Endothelial cell of umbilical vein (primary cell): ENCODE results near the gene EPDR1. TPM values are rescaled to one million over a fixed set of nuclear protein-coding genes. Genes with fewer than 3 reads are reported as not detected.
A peak's percentile ranks its signal among the peaks of the same experiment; 100 is the strongest.

Experiments used
- BruUV-seq: library from RNA; stranded (reverse); fragments of 400-500 nt; replicated peaks from 2 replicates; lab custom pipeline; 2021; lab: Mats Ljungman, UMichigan
- CTCF ChIA-PET: fragments of 300-600, 350-600 bp; sonication (Branson Sonifier 250); formaldehyde crosslinking; loops from one replicate; lab custom pipeline; 2021; ENCODE audit warnings: antibody characterized with exemption, inconsistent platforms; lab: Charles Lee
- POLR2A ChIA-PET: fragments of 300-600, 350-600 bp; sonication (Branson Sonifier 250); formaldehyde crosslinking; loops from one replicate; lab custom pipeline; 2021; ENCODE audit warnings: antibody characterized with exemption, inconsistent platforms; lab: Charles Lee
- DNase-seq: peaks from one replicate; pipeline ENCODE4 v3.0.0-alpha.2; 2011; ENCODE audit warnings: low read depth, low spot score
- FAIRE-seq: peaks from 2 replicates; lab custom pipeline; 2011; peaks lifted over from hg19 to GRCh38; lab: Jason Lieb, UNC
- H2AFZ ChIP-seq: 2 replicates; pipeline ENCODE4 v1.6.0; 2012; ENCODE audit warnings: low read depth, low read length, control low read depth, inconsistent platforms
- H3K27ac ChIP-seq: 2 replicates; pipeline ENCODE4 v1.5.1; 2011; ENCODE audit warnings: low read depth, mild to moderate bottlenecking, control low read depth, low read length, moderate library complexity; ENCODE audit not compliant: insufficient read depth
- H3K27me3 ChIP-seq, 2 experiments: 2 replicates each; pipeline versions ENCODE4 v1.6.0 to v1.6.1; 2011; ENCODE audit warnings: low read length in 2 of 2, mixed read lengths in 1 of 2; ENCODE audit not compliant: control insufficient read depth in 2 of 2, insufficient read depth in 2 of 2
- H3K36me3 ChIP-seq, 2 experiments: 2 replicates in 1 of 2; 3 replicates in 1 of 2; pipeline ENCODE4 v1.5.1; 2011; ENCODE audit warnings: low read length in 2 of 2, mild to moderate bottlenecking in 1 of 2, moderate library complexity in 1 of 2; ENCODE audit not compliant: control insufficient read depth in 2 of 2, insufficient read depth in 2 of 2; ENCODE audit errors: extremely low read depth in 1 of 2
- H3K4me1 ChIP-seq: 3 replicates; pipeline ENCODE4 v1.5.1; 2011; ENCODE audit warnings: mild to moderate bottlenecking, low read length; ENCODE audit not compliant: control insufficient read depth, insufficient read depth; ENCODE audit errors: extremely low read depth
- H3K4me2 ChIP-seq: 2 replicates; pipeline ENCODE4 v1.6.1; 2011; ENCODE audit warnings: low read length, control low read depth, mixed read lengths; ENCODE audit not compliant: insufficient read depth
- H3K4me3 ChIP-seq, 3 experiments: fragments of 200-600 bp in 1 of 3; sonication (generic), shearing (Covaris generic) in 1 of 3; replicated peaks in 1 of 3; 2 replicates each; pipeline ENCODE4 v1.5.1; 2011 to 2016; ENCODE audit warnings: control low read depth in 3 of 3, low read length in 3 of 3, mild to moderate bottlenecking in 2 of 3, inconsistent platforms in 1 of 3, low read depth in 1 of 3, moderate library complexity in 1 of 3; ENCODE audit not compliant: insufficient read depth in 1 of 3
- H3K79me2 ChIP-seq: 2 replicates; pipeline ENCODE4 v1.6.0; 2012; ENCODE audit warnings: low read length, inconsistent platforms; ENCODE audit not compliant: control insufficient read depth, insufficient read depth
- H3K9ac ChIP-seq: replicated peaks from 2 replicates; pipeline ENCODE3; 2011; ENCODE audit warnings: low read length, control low read depth; ENCODE audit not compliant: insufficient read depth; ENCODE audit errors: extremely low read depth
- H3K9me1 ChIP-seq: replicated peaks from 3 replicates; pipeline ENCODE4 v1.6.0; 2011; ENCODE audit warnings: mild to moderate bottlenecking, low read length; ENCODE audit not compliant: control insufficient read depth, insufficient read depth; ENCODE audit errors: extremely low read depth
- H3K9me3 ChIP-seq: replicated peaks from 2 replicates; pipeline ENCODE4 v1.5.1; 2012; ENCODE audit warnings: low read length, inconsistent platforms; ENCODE audit not compliant: control insufficient read depth, insufficient read depth
- H4K20me1 ChIP-seq: replicated peaks from 2 replicates; pipeline ENCODE3; 2011; ENCODE audit warnings: mild to moderate bottlenecking, low read length; ENCODE audit not compliant: control insufficient read depth, insufficient read depth; ENCODE audit errors: extremely low read depth
- EZH2 ChIP-seq: IDR thresholded peaks from 2 replicates; pipeline ENCODE4 v1.6.1; 2012; ENCODE audit warnings: borderline replicate concordance, low read depth, mild to moderate bottlenecking, moderate library complexity, low read length, inconsistent platforms; ENCODE audit not compliant: severe bottlenecking
- FOS ChIP-seq: IDR thresholded peaks from 2 replicates; pipeline ENCODE4 v1.6.1; 2011; ENCODE audit warnings: mild to moderate bottlenecking, low read length, moderate library complexity, borderline replicate concordance; ENCODE audit not compliant: insufficient read depth
- JUN ChIP-seq: IDR thresholded peaks from 2 replicates; pipeline ENCODE4 v1.6.1; 2011; ENCODE audit warnings: borderline replicate concordance, low read depth; ENCODE audit not compliant: insufficient read length, insufficient read depth
- POLR2A ChIP-seq: IDR thresholded peaks from 2 replicates; pipeline ENCODE4 v1.6.1; 2012; ENCODE audit warnings: low read depth, mild to moderate bottlenecking, control low read depth, low read length
- dilution Hi-C: fragments of 300-500 bp; cut with MboI; formaldehyde crosslinking; loops from one replicate; pipeline ENCODE4 v1.15.0; 2019; ENCODE audit warnings: low sequenced_read_pairs; ENCODE audit not compliant: extremely low pct_ligation_motif_present
- intact Hi-C: fragments of 100-400 bp; cut with micrococcal nuclease; formaldehyde crosslinking; loops from one replicate; pipeline ENCODE4 v1.10.0; 2022
- polyA plus RNA-seq, 4 experiments: library from polyadenylated mRNA; depleted of rRNA in 3 of 4; stranded (reverse) in 3 of 4; unstranded in 1 of 4; fragments of >200 nt; gene quantifications; 2 replicates each; pipeline versions ENCODE4 v1.2.1 to v1.2.3, GENCODE V29; 2011 to 2012; ENCODE audit warnings: missing spikeins in 1 of 4
- total RNA-seq: library from RNA; stranded (reverse); gene quantifications from 2 replicates; pipeline ENCODE4 v1.2.3, GENCODE V29; 2021
- TF ChIP-seq, protein P1 (sequence below), 2 donors: IDR thresholded peaks; 1 replicate in 1 of 2; 2 replicates in 1 of 2; pipeline ENCODE4 v1.5.1; 2011; ENCODE audit warnings: low read length in 2 of 2, mild to moderate bottlenecking in 2 of 2, moderate library complexity in 2 of 2, control low read depth in 1 of 2, inconsistent platforms in 1 of 2, low read depth in 1 of 2; ENCODE audit not compliant: insufficient read depth in 1 of 2; ENCODE audit errors: extremely low read depth in 1 of 2

The EPDR1 gene
- total and polyA plus RNA-seq, 2 donors (not counting 3 experiments of a cell fraction or from before 2014, with no cell fraction given): 0.40 to 0.66 TPM

DNA sequence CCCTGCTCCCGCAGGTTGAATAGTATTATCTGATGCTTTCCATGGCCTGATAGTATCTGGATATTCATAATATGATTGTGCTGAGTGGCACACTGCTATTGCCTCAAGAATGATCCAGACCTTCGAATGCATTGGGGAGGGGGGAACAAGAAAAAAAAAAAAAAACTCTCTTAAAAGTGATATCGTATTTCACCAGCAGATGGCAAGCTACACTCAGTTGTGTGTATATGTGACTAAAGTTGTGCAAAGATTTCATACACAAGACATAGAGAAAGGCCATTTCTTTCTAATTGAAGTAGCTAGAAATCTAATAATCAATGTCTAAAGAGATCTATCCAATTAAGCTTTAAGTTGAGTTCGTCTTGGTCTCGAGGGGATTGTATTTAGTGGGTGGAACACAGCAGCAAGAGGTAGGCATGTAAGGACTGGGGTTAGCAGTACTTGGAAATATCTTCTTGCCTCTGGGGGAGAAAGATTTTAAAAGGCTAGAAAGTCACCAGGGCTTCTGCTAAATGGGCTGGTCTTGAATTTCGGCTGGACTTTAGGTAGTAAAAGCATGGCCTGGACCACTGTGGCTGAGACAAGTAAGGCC lies 19.1 kb upstream of the EPDR1 start:
- DNase-seq (peak; percentile 52), FAIRE-seq (no peak)
- Histone ChIP-seq H3K9me1 (no peaks in the 10 kb centered on the region), H3K4me1 (no peaks in the 10 kb centered on the region), H3K4me2 (no peak overlapping the region), H3K36me3 (no peaks in the 10 kb centered on the region), H4K20me1 (no peaks in the 10 kb centered on the region), H3K9me3 (no peaks in the 10 kb centered on the region), H3K9ac (no peak overlapping the region), H3K79me2 (no peaks in the 10 kb centered on the region), H3K4me3 (no peak overlapping the region), H3K27me3 (no peaks in the 10 kb centered on the region), H2AFZ (no peak overlapping the region), H3K27ac (no peak overlapping the region)
- TF ChIP-seq, protein P1, sequence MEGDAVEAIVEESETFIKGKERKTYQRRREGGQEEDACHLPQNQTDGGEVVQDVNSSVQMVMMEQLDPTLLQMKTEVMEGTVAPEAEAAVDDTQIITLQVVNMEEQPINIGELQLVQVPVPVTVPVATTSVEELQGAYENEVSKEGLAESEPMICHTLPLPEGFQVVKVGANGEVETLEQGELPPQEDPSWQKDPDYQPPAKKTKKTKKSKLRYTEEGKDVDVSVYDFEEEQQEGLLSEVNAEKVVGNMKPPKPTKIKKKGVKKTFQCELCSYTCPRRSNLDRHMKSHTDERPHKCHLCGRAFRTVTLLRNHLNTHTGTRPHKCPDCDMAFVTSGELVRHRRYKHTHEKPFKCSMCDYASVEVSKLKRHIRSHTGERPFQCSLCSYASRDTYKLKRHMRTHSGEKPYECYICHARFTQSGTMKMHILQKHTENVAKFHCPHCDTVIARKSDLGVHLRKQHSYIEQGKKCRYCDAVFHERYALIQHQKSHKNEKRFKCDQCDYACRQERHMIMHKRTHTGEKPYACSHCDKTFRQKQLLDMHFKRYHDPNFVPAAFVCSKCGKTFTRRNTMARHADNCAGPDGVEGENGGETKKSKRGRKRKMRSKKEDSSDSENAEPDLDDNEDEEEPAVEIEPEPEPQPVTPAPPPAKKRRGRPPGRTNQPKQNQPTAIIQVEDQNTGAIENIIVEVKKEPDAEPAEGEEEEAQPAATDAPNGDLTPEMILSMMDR (IDR thresholded peaks at IDR 0.05; ENCODE audit: extremely low read depth in 1 of 2, insufficient read depth in 1 of 2, low read depth in 1 of 2, low read length in 2 of 2): peak; percentile 18 to 35
- TF ChIP-seq EZH2: no peak
- no peak for TF ChIP-seq POLR2A
- no peak for TF ChIP-seq FOS
- TF ChIP-seq JUN: no peak
- POLR2A ChIA-PET: no interaction called here
- CTCF ChIA-PET: interaction anchor here (0.9 to 4.0 kb wide), 19 partner anchors 8 to 759 kb away, joined by 3 to 27 read pairs (median 6); partner anchors contain the start of gene SFRP4
- intact Hi-C loops: loop anchor here (1.0 to 2.0 kb wide), 3 partner anchors 205 to 418 kb away; no protein-coding TSS in a partner anchor
- dilution Hi-C loops: no loop called here
- BruUV-seq: no TSS peak
